ENCODE results near the gene CEMP1.

Gene CEMP1

GRCh38 chr16:2490190-2491105 lies 40.8 kb downstream of the CEMP1 start:
- Mint-ChIP-seq H3K27ac (no peak overlapping the region), H3K9me3 (no peaks in the 10 kb centered on the region), H3K4me1 (peaks cover 23% of the 10 kb centered on the region), H3K4me3 (no peak overlapping the region), H3K27me3 (no peaks in the 10 kb centered on the region)
- DNase-seq = no peak
- no peak for ATAC-seq

- Mint-ChIP-seq H3K27me3 (no peaks in the 10 kb centered on the region), H3K27ac (peak overlapping the region in 1 of 2 donors; percentile 19), H3K4me1 (peaks cover 23% of the 10 kb centered on the region), H3K9me3 (no peaks in the 10 kb centered on the region), H3K4me3 (no peak overlapping the region)
- DNase-seq (no peak), ATAC-seq (no peak)
Measured at GRCh38 chr16:2489581-2489980, 41.6 kb downstream of the CEMP1 start.

DNA sequence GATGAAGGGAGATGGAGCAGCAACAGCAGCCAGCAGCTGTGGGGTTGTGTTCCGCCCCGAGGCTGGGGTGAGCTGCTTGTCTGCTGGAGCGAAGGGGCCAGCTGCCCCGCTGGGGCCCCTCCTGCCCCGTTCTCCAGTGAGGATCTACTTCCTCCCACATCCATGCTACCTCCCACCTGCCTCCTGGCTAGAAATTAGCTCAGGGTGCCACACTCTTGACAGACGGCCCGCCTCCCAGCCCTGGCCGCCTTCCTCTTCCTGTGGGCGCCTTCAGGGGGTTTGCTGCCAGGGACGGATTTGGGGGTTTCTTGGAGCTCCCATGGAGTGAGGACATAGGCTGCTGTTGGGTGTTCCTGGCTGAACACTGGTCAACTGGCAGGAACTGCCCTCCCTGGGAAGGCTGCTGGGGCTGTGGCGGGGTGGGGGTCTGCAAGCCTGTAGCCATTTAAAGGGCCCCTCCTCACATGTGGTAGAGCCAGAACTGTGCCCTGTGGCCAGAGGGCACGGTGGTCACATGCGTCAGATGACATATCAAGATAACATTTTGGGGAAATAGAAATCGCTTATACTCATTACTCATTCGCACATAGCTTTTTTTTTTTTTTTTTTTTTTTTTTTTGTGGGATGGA lies 43.2 kb downstream of the CEMP1 start:
- Mint-ChIP-seq H3K4me3 (peak overlapping the region in 1 of 2 donors; percentile 70), H3K9me3 (no peaks in the 10 kb centered on the region), H3K4me1 (peaks cover 28% of the 10 kb centered on the region), H3K27me3 (no peaks in the 10 kb centered on the region), H3K27ac (no peak overlapping the region)
- no peak for DNase-seq
- ATAC-seq = no peak

DNA sequence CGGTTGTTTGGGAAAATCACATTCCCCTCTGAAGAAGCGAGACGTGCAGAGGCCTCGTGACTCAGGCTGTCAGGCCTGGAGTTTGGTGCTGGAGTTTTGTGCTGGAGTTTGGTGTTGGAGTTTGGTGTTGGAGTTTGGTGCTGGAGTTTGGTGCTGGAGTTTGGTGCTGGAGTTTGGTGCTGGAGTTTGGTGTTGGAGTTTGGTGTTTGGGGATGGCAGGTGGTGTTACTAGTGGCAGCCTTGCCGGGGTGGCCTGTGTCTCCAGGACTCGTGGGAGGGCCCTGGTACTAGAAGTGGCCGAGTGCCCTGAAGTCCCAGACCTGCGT lies 43.7 kb downstream of the CEMP1 start:
- no peak for DNase-seq
- Mint-ChIP-seq H3K9me3 (no peaks in the 10 kb centered on the region), H3K4me1 (peaks cover 34% of the 10 kb centered on the region), H3K27me3 (no peaks in the 10 kb centered on the region), H3K4me3 (peak overlapping the region; percentile 70 to 78), H3K27ac (peak overlapping the region; percentile 16 to 47)
- no peak for ATAC-seq

DNA sequence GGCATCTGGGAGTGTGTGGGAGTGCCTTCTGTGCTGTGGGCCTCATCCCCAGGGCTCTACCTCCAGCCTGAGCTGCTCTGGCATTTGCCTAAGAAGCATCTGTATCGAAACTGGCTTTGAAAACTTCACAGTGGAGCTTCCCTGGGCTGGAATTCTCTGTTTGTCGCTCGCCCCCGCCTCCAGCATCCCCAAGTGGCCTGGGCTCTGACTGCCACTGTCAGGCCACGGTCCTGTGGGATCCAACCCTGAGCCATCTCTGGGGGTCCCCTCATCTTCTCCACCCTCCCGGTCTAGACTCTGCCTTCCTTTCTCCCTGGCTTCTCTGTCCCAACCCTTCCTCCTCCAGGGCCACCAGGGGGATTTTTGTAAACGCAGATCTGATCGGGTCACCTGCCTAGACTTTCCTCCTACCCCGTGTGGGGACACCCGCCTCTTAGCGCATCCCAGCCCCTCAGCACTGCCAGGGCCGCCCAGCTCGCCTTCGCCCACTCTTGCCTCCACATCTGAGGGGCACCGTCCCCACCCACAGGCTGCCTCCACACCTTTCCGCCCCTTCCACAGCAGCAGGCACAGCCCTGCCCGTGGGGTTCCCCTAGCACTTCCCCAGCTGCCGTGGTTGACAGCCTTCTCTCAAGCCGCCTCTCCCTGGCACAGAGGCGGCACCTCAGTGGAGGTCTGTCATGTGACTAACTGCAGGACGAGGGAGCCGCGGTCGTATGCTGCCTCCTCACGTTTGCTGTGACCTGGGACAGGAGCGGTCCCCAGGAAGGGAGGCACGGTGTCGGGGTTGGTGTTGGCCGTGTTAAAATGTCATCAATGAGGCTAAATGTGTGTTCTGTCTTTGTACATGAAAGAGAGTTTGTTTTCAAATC lies 44.3 kb downstream of the CEMP1 start:
- no peaks in the 10 kb centered on the region for H3K27me3 Mint-ChIP-seq
- peak; percentile 97 for ATAC-seq
- H3K27ac Mint-ChIP-seq = peak overlapping the region; percentile 16 to 47
- H3K4me3 Mint-ChIP-seq = peak overlapping the region; percentile 70 to 78
- DNase-seq = peak; percentile 71 to 86
- H3K4me1 Mint-ChIP-seq = peaks cover 40% of the 10 kb centered on the region
- H3K9me3 Mint-ChIP-seq = no peaks in the 10 kb centered on the region

DNA sequence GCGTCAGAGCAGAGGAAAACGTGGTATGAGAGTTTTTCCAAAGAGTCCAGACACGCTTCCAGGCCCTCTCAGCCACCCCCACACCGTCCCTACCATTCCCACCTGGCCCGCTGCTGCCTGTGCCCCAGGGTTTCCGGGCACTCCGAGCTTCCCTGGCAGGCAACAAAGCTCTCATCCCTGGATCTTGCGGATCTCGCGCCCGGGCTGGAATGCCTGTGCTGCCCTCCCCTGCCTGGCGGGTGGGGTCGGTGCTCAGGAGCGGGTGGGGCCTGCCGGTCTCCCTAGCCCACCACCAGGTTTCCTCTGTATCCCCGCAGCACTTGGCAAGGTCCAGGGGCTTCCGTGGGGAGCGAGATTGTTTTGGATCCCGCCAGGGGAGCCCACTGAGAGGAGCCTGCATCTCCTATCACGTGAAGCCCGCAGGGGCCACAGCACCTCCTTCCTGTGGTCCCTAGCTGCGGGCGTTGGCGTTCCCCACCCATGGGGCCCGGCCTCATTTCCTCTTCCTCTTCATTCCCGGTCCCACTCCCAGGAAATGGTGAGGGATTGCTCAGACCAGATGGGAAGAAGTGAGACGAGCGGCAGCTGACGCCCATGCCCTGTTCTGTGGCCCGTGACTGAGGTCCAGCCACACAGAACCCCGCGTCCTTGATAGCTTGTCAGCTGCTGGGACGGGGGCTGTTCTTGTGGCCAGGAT lies 45.2 kb downstream of the CEMP1 start:
- no peaks in the 10 kb centered on the region for H3K9me3 Mint-ChIP-seq
- DNase-seq (no peak), ATAC-seq (no peak)
- no peak overlapping the region for H3K4me3 Mint-ChIP-seq
- H3K4me1 Mint-ChIP-seq = peaks cover 41% of the 10 kb centered on the region
- H3K27ac Mint-ChIP-seq = peak overlapping the region in 1 of 2 donors; percentile 29
- H3K27me3 Mint-ChIP-seq = no peaks in the 10 kb centered on the region

DNA sequence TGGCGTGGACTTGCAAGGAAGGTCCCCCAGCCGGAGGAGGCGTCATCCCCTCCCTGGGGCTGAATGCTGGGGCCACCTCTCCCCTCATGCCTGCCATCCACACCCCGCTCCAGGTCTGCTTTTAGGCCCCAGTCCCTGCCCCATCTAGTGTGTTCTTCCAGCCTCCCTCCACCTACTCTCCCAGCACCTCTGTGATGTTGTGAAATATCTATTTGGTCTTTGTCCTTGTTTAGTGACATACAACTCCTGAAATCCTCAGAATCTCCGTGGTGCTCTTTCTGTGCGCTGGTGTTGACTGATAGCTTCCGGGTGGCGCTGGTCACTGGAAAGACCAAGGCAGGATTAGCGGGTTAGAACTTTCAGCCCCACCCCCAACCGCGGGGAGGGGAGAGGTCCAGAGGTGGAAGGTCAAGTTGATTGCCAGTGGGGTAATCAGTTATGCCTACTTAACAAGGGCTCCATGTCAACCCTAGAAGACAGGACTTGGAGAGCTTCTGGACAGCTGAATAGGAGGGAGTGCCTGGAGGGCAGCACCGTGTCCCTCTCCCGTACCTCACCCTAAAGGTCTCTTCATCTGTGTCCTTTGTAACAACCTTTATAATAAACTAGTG lies 46.2 kb downstream of the CEMP1 start:
- Mint-ChIP-seq H3K4me1 (peaks cover 41% of the 10 kb centered on the region), H3K27me3 (no peaks in the 10 kb centered on the region), H3K27ac (no peak overlapping the region), H3K9me3 (no peaks in the 10 kb centered on the region), H3K4me3 (no peak overlapping the region)
- no peak for ATAC-seq
- DNase-seq = no peak

DNA sequence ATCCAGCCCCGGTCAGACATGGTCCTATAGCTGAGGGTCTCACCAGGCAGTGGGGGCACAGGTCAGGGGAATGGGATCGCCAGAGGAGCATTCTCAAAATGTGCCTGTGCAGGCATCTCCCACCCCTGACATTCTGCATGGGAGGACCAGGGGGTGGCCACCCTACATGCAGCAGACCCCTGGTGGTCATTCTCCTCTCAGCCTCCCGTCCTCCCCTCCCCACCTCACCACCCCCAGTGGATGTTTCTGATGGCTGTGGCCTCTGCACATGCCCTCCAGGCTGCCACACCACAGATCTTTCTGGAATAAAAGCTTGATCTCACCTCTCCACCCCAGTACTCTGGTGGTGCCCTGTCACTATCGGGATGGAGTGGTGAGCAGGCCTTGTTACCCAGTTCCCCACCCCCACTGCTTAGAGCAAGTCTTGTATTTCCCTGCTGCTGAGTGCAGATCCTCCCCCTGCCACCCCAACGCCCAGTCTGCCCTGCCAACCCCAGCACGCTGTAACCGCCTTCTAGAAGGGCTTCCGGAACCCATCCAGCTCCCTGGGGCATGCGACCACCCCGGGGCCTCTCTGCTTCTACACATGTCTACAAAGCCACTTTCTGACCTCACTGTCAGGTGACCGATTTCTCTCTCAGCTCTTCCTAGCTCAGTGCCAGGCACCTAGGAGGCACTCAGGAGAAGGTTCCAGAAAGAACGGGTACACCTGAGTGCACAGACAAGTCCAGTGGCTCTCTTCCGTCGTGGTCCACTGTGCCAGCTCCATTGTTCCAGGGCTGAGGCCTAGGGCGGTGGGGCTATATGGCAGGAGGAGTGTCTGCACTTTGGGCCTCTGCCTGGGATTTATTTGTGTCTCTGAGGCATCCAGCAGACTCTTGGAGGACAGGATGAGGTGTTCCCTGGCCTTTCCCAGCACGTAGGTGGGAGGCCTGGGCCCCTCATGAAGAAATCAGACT lies 47.0 kb downstream of the CEMP1 start:
- Mint-ChIP-seq H3K4me1 (peaks cover 41% of the 10 kb centered on the region), H3K27me3 (no peaks in the 10 kb centered on the region), H3K27ac (no peak overlapping the region), H3K9me3 (no peaks in the 10 kb centered on the region), H3K4me3 (no peak overlapping the region)
- no peak for DNase-seq
- no peak for ATAC-seq

DNA sequence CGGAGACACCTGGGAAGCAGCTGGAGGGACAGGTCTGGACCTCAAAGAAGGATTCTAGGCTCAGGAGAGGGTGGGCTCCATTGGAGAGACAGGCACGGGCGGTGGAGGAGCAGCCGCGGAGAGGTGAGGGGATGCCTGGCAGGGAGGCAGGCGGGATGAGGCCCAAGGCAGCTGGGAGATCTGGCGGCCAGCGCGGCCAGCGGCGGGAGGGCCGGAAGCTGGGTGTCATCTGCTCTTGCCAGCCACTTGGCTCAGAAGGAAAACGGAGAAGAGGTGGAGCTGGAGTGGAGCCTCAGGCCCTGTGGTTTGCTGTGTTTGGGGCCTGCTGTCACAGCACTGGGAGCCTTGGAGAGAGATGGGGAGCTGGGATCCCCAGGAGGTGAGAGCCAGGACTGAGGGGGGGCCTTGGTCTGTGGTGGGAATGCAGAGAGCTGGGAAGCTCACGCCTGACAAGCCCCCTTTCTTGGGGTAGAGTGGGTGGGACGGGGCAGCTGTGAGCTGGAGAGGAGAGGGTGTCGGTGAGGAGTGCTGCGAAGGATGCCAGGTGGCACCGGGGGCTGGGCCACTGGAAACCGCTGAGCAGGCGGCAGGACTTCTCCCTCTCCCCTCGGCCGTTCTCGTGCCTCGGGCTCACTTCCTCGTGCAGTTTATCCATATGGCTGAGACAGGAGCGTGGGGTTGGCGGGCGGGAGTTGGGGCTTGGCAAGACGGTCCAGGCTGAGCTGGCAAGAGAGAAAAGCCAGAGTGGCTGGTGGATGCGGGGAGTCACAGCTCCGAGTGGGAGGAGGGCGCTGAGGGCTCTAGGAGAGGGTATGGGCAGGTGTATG lies 48.3 kb downstream of the CEMP1 start:
- Mint-ChIP-seq H3K27me3 (no peaks in the 10 kb centered on the region), H3K4me3 (no peak overlapping the region), H3K9me3 (no peaks in the 10 kb centered on the region), H3K4me1 (peaks cover 40% of the 10 kb centered on the region), H3K27ac (peak overlapping the region in 1 of 2 donors; percentile 6)
- no peak for ATAC-seq
- DNase-seq = no peak

- Mint-ChIP-seq H3K9me3 (no peaks in the 10 kb centered on the region), H3K4me3 (no peak overlapping the region), H3K4me1 (peaks cover 40% of the 10 kb centered on the region), H3K27me3 (no peaks in the 10 kb centered on the region), H3K27ac (peak overlapping the region in 1 of 2 donors; percentile 38)
- ATAC-seq = no peak
- no peak for DNase-seq
Measured at GRCh38 chr16:2482249-2482648, 49.0 kb downstream of the CEMP1 start.

- H3K27ac Mint-ChIP-seq = peak overlapping the region in 1 of 2 donors; percentile 38
- ATAC-seq (no peak), DNase-seq (no peak)
- H3K4me3 Mint-ChIP-seq = no peak overlapping the region
- H3K4me1 Mint-ChIP-seq = peaks cover 38% of the 10 kb centered on the region
- no peaks in the 10 kb centered on the region for H3K27me3 Mint-ChIP-seq
- no peaks in the 10 kb centered on the region for H3K9me3 Mint-ChIP-seq
Measured at GRCh38 chr16:2481676-2482075, 49.5 kb downstream of the CEMP1 start.

GRCh38 chr16:2480948-2481347 lies 50.3 kb downstream of the CEMP1 start:
- Mint-ChIP-seq H3K4me3 (no peak overlapping the region), H3K27ac (no peak overlapping the region), H3K27me3 (no peaks in the 10 kb centered on the region), H3K4me1 (peaks cover 39% of the 10 kb centered on the region), H3K9me3 (no peaks in the 10 kb centered on the region)
- no peak for DNase-seq
- ATAC-seq = no peak
